SKM-1 treated with dmso at 0.1 percent for 144 hours (cell line): Measurements from ENCODE around the gene ZBTB38.

ENCODE experiments used
- DNase-seq: peaks from one replicate; lab custom pipeline; 2025; ENCODE audit not compliant: unreplicated experiment; lab: John Stamatoyannopoulos, UW

ZBTB38 gene

DNA sequence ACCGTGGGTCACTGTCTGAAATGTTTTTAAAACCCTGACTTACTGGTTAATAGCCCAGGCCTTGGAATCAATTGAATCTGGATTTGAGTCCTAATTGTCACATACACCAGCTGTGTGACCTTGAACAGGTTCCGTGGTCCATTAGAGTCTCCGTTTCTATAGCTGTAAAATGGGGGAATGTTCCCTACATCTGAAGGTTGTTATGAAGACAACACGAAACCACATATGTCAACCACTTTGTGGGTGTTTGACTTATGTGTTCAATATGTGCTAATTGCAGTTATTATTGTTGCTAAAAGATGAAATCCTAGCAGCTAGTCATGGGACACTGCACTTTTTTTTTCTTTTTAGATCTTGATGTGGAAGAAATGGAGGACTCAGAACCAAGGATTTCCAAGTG, 35.3 kb downstream of the ZBTB38 start:
- DNase-seq = no peak

DNA sequence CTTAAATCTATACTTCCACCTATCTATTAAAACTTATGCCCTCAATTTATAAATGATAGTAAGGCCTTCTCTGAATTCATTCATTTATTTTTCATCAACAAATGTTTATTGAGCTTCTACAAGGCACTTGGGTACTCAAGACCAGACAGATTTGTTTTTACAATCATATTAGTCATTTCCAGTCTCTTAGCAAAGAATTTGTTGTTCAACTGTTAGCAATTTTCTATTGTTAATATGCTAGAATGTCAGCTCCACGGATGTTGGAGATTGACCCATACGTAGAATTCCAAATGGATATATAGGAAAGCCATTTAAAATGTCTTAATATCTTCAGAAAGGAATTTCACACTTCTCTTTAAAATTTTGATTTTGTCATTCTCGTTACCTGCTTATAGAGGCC, 36.7 kb downstream of the ZBTB38 start:
- DNase-seq = no peak

DNA sequence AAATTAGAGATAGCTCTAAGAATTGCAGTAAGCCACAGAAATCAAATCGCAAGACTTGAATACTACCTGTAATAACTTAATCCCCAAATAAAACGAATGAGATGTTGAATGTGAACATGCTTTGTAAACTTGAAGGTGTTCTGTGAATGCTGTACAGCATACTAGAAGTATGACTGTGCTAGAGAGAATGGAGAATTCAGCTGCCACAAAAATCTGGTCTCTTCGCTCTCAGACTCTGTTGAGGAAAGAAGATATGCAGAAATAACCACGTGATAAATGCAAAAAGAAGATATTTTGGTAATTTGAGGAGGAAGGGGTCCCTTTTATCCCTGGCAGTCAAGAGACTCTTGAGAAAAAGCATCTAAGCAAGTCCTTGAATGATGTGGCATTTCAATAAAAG, 37.3 kb downstream of the ZBTB38 start:
- no peak for DNase-seq

DNA sequence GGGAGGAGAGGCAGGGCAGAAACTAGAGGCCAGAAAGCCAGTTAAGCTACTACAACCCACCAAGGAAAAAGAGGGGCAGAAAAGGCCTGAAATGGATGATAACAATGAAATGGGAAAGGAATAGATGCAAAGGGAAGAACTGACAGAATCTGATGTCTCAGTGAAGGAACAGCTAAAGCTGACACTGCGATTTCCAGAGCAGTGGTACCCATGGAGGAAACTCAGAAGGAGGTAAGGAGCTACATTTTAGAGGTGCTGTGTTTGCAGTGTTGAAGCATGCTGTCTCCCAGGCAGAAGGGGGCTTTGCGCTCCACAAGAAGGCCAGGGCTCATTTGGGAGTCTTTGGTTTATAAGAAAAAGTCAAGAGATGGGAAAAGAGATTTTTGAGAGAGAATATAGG, 38.0 kb downstream of the ZBTB38 start:
- DNase-seq = no peak

GRCh38 chr3:141407047-141407446, 38.7 kb downstream of the ZBTB38 start:
- DNase-seq = no peak

GRCh38 chr3:141407825-141408224, 39.5 kb downstream of the ZBTB38 start:
- no peak for DNase-seq

DNA sequence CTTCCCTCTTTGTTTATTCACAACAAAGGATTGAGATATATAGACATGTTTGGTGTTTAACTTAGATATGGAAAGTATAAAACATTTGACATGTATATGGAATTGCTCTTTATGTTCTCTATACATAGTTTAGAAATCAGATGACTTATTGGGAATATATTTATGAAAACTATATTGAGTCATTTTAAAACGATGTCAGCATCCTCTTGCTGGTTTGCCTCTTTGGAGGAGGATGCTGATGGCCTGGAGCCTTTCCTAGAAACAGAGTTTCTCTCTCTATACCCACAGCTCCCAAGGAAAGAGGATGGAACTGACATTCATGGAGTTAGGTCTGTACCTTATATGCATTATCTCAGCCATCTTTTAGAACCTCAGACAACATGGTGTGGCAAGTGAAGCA, 40.3 kb downstream of the ZBTB38 start:
- no peak for DNase-seq

DNA sequence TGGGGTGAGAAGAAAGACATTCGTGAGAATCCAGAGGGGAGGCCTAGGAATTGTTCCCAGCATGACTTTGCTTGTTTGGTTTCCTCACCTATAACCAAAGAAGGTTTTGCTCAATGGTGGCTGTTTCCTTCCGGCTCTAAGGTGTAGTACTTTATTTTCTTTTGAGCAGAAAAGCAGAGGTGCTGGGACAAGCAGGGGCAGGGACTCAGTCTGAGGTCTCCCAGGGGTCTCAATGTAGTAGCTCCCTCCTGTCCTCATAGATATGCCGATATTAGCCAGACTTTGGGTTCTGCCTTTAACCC, 41.6 kb downstream of the ZBTB38 start:
- no peak for DNase-seq

GRCh38 chr3:141410408-141410807, 42.1 kb downstream of the ZBTB38 start:
- no peak for DNase-seq

DNA sequence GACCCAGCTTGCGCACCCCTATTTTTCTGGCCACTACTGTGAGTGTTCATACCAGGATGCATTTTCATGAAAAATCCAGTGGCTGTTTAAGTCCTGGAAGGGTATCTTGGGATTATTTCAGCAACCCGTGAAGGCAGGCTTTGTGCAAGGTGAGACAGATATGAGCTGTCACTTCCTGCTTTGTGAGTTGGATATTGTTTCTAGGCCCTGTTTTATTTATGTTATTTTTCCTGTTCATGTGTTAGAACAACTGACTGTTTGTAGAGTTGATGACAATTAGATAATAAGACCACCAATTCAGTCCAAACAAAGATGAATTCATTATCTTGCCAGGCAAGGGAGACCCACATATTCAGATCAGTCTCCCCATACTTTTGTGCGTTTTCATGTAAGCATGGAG, 42.5 kb downstream of the ZBTB38 start:
- no peak for DNase-seq

GRCh38 chr3:141411251-141411771, 43.0 kb downstream of the ZBTB38 start:
- no peak for DNase-seq

- DNase-seq = no peak
These were observed 44.0 kb downstream of the ZBTB38 start for GRCh38 chr3:141412087-141412935.

DNA sequence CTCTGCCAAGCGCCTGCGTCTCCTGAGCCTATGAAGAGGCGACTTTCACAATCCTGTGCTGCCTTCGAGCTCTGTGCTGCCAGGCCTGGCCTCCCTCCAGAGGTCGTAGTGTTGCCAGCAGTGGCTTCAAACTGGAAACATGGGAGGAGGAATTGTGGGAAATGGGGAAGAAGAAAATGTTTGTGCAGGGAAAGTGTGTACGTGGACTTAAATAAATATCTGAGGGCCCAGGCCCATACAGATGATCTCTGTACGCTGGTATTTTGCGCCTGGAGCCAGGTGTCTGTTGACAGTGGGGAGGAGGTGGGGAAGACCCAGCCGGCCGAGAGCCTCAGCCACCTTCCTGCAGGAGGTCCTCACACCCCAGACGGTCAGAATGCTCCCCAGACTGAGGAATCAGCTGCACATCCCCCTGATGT, 44.6 kb downstream of the ZBTB38 start:
- no peak for DNase-seq

GRCh38 chr3:141413391-141413790, 45.1 kb downstream of the ZBTB38 start:
- DNase-seq = no peak

- DNase-seq = no peak
These were observed 45.7 kb downstream of the ZBTB38 start for GRCh38 chr3:141413801-141414689.

- DNase-seq = no peak
These were observed 46.6 kb downstream of the ZBTB38 start for GRCh38 chr3:141414800-141415462.

DNA sequence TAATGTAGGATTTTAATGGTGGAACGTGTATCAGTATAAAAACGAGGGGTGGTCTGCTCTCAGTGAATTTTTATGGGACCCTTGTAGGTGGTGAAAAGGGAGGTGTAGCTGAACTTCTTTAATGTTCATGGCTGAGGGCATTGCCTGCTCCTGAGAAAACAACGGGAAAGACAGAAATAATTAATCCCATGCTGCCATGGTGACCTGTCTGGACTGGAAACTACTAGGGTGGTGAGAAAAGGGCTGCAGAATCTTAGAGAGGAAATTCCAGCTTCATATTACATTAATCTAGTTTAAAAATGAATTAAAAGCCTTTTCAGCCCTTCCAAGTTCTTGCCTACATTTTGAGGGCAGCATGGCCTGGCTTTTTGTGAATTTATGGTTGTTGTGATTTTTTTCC, 47.6 kb downstream of the ZBTB38 start:
- no peak for DNase-seq
